Activated CD4-positive, alpha-beta T cell treated with anti-CD3 and anti-CD28 coated beads, Interleukin-2, Interleukin-4, amounts not matched to agents 100 ng/mL and 50 ng/mL, durations not matched to agents 16 hours and 8 hours (primary cell): ENCODE results near the gene IRX2.

Experiments used
- DNase-seq: peaks from one replicate; pipeline ENCODE4 v3.0.0-alpha.2; 2020; ENCODE audit warnings: low spot score

The IRX2 gene

DNA sequence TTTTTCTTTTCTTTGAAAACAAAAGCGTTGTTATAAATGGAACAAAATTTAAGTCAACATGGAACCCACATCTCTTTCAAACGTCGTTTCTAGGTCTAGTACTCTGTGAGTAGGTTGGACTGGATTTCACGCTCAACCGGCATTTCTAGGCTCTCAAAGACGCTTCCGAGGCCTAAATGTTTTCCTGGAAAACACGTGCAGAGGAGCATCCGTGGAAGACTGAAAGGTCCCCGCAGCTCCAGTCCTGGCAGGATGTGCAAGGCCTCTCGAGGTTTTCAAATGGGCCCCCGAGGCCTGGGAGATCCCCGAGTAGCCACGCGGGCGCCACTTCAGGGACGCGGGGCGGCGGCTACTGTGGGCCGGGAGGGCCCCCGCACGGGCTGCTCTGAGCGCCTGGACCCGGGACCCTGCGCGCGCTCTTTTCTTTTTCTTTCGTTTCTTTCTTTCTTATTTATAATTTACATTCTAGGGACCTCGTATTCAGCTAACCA is 4.2 kb upstream of the IRX2 start:
- DNase-seq: no peak

DNA sequence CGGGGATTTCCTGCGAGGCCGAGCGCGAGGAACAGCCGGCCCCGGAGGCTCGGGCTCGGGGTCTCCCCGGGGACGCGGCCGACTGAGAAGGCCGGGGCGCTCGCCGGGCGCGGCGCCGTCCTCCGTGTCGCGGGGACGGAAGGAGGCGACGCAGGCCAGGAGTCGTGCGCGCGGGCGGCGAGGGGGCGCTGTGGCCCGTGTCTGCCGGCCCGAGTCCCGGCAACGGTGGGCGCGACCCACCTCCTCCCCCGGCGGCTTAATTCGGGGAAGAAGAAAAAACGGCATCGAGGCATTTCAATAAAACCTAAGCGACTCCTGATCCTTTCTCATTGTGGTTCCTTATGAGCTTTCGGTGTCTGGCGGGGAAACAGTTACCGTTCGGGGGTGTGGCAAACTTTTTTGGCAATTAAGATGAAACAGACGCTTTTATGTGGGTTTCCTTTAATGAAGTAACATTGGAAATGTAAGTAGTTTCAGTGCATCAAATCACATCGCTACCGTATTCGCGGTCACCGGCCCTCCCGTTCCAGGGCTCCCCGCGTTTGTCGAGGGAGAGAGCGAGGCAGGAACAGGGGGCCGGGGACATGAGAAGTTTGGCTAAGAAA is 3.7 kb upstream of the IRX2 start:
- DNase-seq: no peak

GRCh38 chr5:2754581-2755075 is 3.2 kb upstream of the IRX2 start:
- DNase-seq: no peak

DNA sequence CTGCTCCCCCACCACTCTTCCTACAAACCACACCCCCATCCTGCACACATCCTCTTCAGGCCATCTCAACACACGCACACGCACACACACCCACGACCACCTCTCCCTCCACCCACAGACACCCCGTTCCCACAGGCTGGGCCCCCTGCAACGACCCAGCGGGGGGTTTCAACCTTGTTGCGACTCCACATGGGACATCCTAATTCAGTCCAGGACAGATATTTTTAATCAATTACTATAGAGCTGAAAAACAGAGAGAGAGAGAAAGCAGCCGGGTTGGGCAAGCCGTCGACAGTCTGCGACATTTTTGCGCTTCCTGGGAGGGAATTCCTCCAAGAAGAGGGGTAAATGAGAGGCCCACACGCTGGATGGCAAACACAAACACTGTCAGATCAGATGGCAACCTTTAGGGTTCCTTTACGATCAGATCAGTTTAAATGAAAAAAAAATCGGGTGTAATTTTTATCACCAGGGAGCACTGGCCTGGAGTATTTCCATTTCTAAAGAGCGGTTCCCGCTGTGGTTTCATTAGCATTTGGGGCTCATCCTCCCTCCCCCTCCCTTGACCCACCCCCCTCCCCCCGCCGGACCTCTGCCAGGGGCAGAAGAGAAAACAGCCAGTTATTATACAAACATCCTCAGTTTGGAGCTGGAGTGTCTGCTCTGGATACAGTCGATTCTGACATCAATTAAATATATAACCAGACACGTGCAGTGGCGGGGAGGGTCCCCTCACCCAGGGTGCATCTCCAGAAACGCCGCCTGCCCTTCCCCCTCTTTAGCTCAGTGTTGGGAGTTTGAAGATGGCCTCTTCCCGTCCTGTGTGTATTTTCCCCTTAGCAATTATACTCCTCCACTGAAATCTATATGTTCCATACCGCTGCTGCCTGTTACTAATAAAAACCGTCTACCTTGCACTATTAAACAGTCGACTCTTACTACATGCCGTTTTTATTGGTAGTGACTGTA is 2.3 kb upstream of the IRX2 start:
- DNase-seq: no peak

DNA sequence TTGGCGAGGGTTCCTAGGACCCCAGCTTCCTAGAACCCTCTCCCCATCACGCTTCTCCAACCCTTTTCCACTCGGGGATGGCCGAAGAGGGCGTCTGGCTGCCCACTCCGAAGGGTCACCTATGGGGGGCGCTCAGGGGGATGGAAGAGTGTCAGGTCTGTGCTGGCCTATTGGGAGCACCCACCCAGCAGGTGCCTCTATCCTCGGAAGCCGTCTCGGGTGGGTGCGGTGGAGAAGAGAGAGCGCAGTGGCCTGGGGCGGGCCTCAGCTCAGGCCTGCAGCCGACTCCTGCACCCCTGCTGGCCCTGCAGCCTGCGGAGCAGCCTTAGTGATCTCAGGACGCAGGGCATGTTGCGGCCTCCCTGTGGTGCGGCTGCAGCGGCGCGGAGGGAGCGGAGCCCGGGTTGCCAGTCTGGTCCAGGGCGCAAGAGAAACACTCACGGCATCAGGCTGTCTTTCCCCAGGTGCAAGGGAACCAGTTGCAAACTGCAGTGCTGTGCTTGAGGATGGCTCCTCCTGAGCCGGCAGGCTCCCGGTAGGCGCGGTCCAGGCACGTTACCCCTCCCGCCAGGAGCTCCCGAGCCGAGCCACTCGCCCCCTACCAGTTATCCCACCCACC is 1.5 kb upstream of the IRX2 start:
- DNase-seq: no peak

- no peak for DNase-seq
Observed at GRCh38 chr5:2752059-2752820, 763 bp upstream of the IRX2 start.

DNA sequence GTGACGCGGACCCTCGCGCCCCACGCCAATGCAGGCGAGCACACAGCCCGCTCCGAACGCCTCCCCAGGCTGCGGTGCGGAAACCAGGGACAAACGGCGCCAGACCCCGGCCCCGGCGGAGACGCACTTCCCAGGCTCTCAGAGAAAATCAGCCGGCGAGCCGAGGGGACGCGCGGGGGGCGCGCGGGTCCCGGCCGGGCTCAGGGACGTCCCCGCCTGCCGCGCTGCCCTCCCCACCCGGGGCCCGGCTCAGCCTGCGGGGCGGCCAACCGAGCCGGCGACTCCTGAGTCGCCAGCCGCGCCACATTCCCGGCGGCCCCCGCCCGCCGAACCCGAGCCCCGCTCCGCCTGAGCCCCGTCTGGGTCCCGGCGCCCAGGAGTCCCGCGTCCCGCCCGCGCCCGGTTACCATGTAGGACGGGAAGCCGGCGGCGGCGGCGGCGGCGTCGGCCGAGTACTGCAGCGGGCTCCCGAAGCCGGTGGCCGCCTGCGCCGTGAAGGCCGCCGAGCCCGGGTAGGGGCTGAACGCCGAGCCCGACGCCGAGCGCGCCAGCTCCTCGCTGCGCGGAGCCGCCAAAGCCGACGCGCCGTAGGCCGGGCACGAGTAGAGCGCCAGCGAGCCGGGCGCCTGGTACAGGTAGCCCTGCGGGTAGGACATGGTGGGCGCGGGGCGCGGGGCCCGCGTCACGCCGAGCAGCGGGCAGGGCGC is 566 bp downstream of the IRX2 start:
- no peak for DNase-seq

DNA sequence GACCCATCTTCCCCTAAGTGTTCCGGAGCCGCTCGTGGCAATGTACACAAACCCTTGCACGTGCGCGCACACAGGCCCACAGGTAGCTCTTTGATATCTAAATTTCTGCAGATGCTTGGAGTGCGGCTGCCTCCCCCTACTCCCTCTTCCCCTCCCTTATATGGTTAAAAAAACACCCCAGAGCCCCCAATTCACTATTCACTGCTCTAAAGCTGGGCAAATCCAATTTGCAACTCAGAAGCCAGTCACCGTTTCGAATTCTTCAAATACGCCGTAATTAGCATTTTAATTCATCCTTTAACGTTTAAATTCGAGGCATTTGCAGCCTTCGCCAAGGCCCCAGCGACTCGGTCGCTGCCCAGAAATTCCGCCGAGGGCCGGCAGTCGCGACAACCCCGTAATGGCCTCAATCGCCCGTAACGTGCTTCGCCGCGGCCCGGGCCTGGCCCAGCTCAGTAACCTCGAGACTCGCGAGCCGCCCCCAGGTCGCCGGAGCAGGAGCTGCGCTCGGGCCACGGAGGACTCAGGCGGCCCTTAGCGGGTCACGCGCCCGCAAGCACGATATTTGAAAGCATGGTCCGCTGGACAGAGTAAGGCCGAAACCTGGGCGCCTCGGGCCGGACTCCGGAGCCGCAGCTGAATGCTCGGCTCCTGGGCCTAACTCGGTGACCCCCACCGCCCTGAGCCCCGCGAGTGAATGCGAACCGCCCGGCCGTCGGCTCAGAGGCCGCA is 1.3 kb downstream of the IRX2 start:
- no peak for DNase-seq

DNA sequence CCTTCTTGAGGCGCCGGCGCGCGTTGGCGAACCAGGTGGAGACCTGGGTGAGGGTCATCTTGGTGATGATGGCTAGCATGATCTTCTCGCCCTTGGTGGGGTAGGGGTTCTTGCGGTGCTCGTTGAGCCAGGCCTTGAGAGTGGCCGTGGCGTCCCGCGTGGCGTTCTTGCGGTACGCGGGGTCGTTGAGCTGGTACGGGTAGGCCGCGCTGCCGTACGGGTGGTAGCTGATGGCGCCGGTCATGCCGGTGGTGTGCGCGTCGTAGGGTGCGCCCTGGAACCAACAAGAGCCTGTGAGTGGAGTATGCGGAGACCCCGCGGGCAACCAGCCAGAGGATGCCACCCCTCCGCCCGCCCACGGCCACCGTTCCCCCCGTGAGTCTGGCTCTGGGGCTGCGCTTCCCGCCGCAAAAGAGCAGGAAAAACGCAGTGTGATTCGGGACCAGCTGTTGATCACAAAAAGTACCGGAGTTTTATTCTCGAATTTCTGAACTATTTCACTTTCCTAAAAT is 1.9 kb downstream of the IRX2 start:
- DNase-seq: no peak

DNA sequence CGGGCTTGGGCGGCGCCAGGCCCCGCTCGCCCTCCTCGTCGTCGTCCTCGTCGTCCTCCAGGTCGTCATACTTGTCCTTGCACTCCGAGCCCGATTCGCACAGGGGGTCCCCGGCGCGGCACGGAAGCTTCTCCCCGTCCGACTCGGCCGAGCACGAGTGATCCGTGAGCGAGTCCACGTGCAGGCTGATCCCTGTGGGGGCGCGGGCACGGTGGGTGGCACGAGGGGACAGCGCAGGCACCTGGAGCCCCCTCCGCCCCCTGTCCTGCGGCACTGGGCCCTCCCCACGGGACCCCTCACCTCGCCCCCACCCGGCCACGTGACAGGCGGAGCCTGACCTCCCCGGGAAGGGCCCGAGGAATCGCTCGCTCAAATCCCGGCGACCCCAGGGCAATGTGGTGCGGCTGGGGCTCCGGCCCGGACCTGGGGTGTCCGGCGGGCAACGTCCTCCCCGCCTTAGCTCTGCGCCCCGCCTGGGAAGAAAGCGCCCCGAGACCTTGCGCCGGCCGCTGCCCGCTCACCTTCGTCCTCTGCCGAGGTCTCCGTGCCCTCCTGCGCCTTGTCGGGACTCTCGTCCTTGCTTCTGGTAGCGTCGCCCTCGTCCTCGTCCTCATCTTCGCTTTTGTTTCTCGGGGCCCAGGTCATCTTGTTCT is 2.5 kb downstream of the IRX2 start:
- no peak for DNase-seq

GRCh38 chr5:2748179-2748860 is 3.2 kb downstream of the IRX2 start:
- DNase-seq: no peak

GRCh38 chr5:2747363-2748162 is 3.9 kb downstream of the IRX2 start:
- DNase-seq: no peak

- no peak for DNase-seq
Observed at GRCh38 chr5:2746561-2747032, 4.9 kb downstream of the IRX2 start.

DNA sequence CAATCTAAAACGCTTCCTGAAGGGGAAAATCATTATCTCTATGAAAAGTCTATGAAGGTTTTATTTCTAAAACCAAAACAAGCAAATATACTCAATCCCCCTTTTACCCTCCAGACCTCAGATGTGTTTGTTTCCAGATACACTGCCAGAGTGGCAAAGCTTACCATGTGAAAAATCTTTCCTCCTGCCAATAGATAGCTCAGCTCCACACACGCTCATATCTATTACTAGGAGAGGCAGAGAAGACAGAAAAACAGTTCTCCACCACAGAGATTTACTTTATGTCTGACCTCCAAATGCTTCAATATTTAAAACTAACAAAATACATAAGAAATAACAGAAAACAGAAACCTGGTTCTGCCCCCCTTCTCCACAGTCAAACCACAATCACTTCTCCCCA is 7.0 kb downstream of the IRX2 start:
- DNase-seq: no peak

GRCh38 chr5:2742921-2743679 is 8.4 kb downstream of the IRX2 start:
- DNase-seq: no peak

DNA sequence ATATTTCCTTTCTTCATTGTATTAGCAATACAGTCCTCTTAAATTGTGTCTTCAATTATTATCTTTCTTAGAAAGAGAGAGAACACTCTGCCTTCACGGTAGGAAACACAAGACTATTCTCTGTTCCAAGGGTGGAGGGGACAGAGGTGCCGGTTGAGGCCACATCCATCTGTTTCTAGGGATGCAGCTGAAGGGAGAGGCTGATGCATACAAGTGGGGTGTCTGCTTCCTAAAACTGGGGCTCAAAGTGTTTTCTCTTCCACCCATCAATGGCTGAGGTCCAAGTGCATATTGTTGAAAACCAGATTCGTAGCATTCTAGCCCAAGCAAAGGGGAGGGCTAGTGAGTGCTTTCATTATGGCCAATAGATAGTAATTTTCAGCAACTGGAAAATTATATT is 9.5 kb downstream of the IRX2 start:
- no peak for DNase-seq

GRCh38 chr5:2740876-2741555 is 10.5 kb downstream of the IRX2 start:
- DNase-seq: no peak
